KMS-11 (cell line): ENCODE data around the gene PHLDA2.

Experiments used
- H2AFZ ChIP-seq: fragments of 200-600 bp; sonication (generic); 2 replicates; pipeline ENCODE4 v1.6.1; 2016; ENCODE audit warnings: antibody characterized with exemption, mixed run types, low read depth
- H3K27ac ChIP-seq: fragments of 200-600 bp; sonication (generic); 2 replicates; pipeline ENCODE4 v1.6.1; 2016; ENCODE audit warnings: mild to moderate bottlenecking, mixed run types
- H3K27me3 ChIP-seq: fragments of 200-600 bp; sonication (generic); 2 replicates; pipeline ENCODE4 v1.6.1; 2017; ENCODE audit warnings: mild to moderate bottlenecking, low read depth, mixed run types, moderate library complexity; ENCODE audit not compliant: insufficient read depth
- H3K36me3 ChIP-seq: fragments of 200-600 bp; sonication (generic); 2 replicates; pipeline ENCODE4 v1.6.1; 2017; ENCODE audit warnings: mild to moderate bottlenecking, mixed run types; ENCODE audit not compliant: insufficient read depth
- H3K4me1 ChIP-seq: fragments of 200-600 bp; sonication (generic); 2 replicates; pipeline ENCODE4 v1.6.1; 2016; ENCODE audit warnings: mild to moderate bottlenecking, low read depth, mixed run types; ENCODE audit not compliant: poor library complexity, severe bottlenecking
- H3K4me2 ChIP-seq: fragments of 200-600 bp; sonication (generic); 2 replicates; pipeline ENCODE4 v1.7.0; 2016; ENCODE audit warnings: mild to moderate bottlenecking, mixed run types
- H3K4me3 ChIP-seq: fragments of 200-600 bp; sonication (generic); IDR thresholded peaks from 2 replicates; pipeline ENCODE4 v1.6.1; 2017; ENCODE audit warnings: low read depth, low read length, mixed read lengths; ENCODE audit not compliant: insufficient read depth
- H3K79me2 ChIP-seq: fragments of 200-600 bp; sonication (generic); 2 replicates; pipeline ENCODE4 v1.6.1; 2016; ENCODE audit warnings: low read depth, mixed run types; ENCODE audit not compliant: insufficient read depth
- H3K9ac ChIP-seq: fragments of 200-600 bp; sonication (generic); 2 replicates; pipeline ENCODE4 v1.6.1; 2016; ENCODE audit warnings: mild to moderate bottlenecking, mixed run types
- H4K20me1 ChIP-seq: fragments of 200-600 bp; sonication (generic); 2 replicates; pipeline ENCODE4 v1.6.1; 2016; ENCODE audit warnings: mild to moderate bottlenecking, mixed run types; ENCODE audit not compliant: insufficient read depth
- CTCF ChIP-seq: fragments of 200-600 bp; sonication (generic); conservative IDR thresholded peaks from 2 replicates; pipeline ENCODE4 v1.6.1; 2017; ENCODE audit warnings: low read depth, mild to moderate bottlenecking, antibody characterized with exemption, low read length, moderate library complexity, mixed read lengths

Gene PHLDA2

GRCh38 chr11:2955906-2956476 lies 26.8 kb upstream of the PHLDA2 start:
- H3K4me1 ChIP-seq: no peaks in the 10 kb centered on the region
- H3K36me3 ChIP-seq: peaks cover 45% of the 10 kb centered on the region
- H3K27me3 ChIP-seq: no peaks in the 10 kb centered on the region
- no peak overlapping the region for H3K4me3 ChIP-seq
- no peak for TF ChIP-seq CTCF
- no peak overlapping the region for H2AFZ ChIP-seq
- H3K27ac ChIP-seq: no peak overlapping the region
- peaks cover 7% of the 10 kb centered on the region; the same call in 1 of the 2 replicates for H4K20me1 ChIP-seq
- H3K9ac ChIP-seq: no peak overlapping the region
- no peak overlapping the region for H3K4me2 ChIP-seq
- H3K79me2 ChIP-seq: peaks cover 19% of the 10 kb centered on the region; the same call in 1 of the 2 replicates

- Histone ChIP-seq H3K36me3 (peaks cover 34% of the 10 kb centered on the region), H4K20me1 (0 out of 2 replicates have a peak, but pooled peaks cover 2% of the 10 kb centered on the region), H3K27me3 (no peaks in the 10 kb centered on the region), H3K4me1 (no peaks in the 10 kb centered on the region), H3K9ac (no peak overlapping the region), H2AFZ (no peak overlapping the region), H3K4me3 (no peak overlapping the region), H3K4me2 (no peak overlapping the region), H3K27ac (no peak overlapping the region), H3K79me2 (peaks cover 3% of the 10 kb centered on the region; the same call in 1 of the 2 replicates)
- TF ChIP-seq CTCF: no peak
Measured at GRCh38 chr11:2954263-2954662, 25.0 kb upstream of the PHLDA2 start.

- no peaks in the 10 kb centered on the region for H3K4me1 ChIP-seq
- H4K20me1 ChIP-seq: 0 out of 2 replicates have a peak, but pooled peaks cover 2% of the 10 kb centered on the region
- no peak overlapping the region for H3K4me3 ChIP-seq
- H3K27ac ChIP-seq: no peak overlapping the region
- no peak overlapping the region for H3K9ac ChIP-seq
- no peak overlapping the region for H2AFZ ChIP-seq
- no peaks in the 10 kb centered on the region; the same call in 1 of the 2 replicates for H3K79me2 ChIP-seq
- H3K36me3 ChIP-seq: peaks cover 17% of the 10 kb centered on the region
- H3K27me3 ChIP-seq: no peaks in the 10 kb centered on the region
- H3K4me2 ChIP-seq: no peak overlapping the region
- TF ChIP-seq CTCF: no peak
Measured at GRCh38 chr11:2952290-2952689, 23.1 kb upstream of the PHLDA2 start.

GRCh38 chr11:2951231-2952110 lies 22.3 kb upstream of the PHLDA2 start:
- Histone ChIP-seq H4K20me1 (0 out of 2 replicates have a peak, but pooled peaks cover 2% of the 10 kb centered on the region), H3K27ac (no peak overlapping the region), H3K27me3 (no peaks in the 10 kb centered on the region), H3K4me1 (no peaks in the 10 kb centered on the region), H2AFZ (no peak overlapping the region), H3K79me2 (no peaks in the 10 kb centered on the region; the same call in 1 of the 2 replicates), H3K36me3 (peaks cover 14% of the 10 kb centered on the region), H3K4me3 (no peak overlapping the region), H3K9ac (no peak overlapping the region), H3K4me2 (no peak overlapping the region)
- TF ChIP-seq CTCF: no peak
